Measurements from ENCODE around the gene LILRB5.
"Not testable (repeated sequence)": the region's sequence is repeated elsewhere in the genome, so short reads cannot be mapped to it uniquely, and the experiment has no call there.

The LILRB5 gene

GRCh38 chr19:54216869-54217268 is 40.2 kb downstream of the LILRB5 start:
- no peak for FAIRE-seq
- TF ChIP-seq POLR2A (IDR thresholded peaks at IDR 0.05; ENCODE audit: low read depth, low read length): no peak
- no peak for DNase-seq (ENCODE audit: insufficient read length, low spot score)

- FAIRE-seq: not testable (repeated sequence)
Observed at GRCh38 chr19:54214734-54215133, 42.3 kb downstream of the LILRB5 start.

GRCh38 chr19:54214217-54214616 is 42.9 kb downstream of the LILRB5 start:
- DNase-seq (ENCODE audit: insufficient read length, low spot score); FAIRE-seq: not testable (repeated sequence)

More at GRCh38 chr19:54214734-54215133, 42.3 kb downstream of the LILRB5 start:
- DNase-seq (ENCODE audit: insufficient read length, low spot score): not testable (repeated sequence)

- no peak for FAIRE-seq
- TF ChIP-seq POLR2A (IDR thresholded peaks at IDR 0.05; ENCODE audit: low read depth, low read length): no peak
- DNase-seq (ENCODE audit: insufficient read length, low spot score): no peak
Observed at GRCh38 chr19:54211235-54211634, 45.8 kb downstream of the LILRB5 start.

GRCh38 chr19:54209811-54210494 is 47.1 kb downstream of the LILRB5 start:
- DNase-seq (ENCODE audit: insufficient read length, low spot score): peak; percentile 98
- FAIRE-seq: peak; percentile 73
- no peak for TF ChIP-seq POLR2A (IDR thresholded peaks at IDR 0.05; ENCODE audit: low read depth, low read length)

- peak; percentile 17; the same call in 1 of the 2 replicates for TF ChIP-seq POLR2A (IDR thresholded peaks at IDR 0.05; ENCODE audit: low read depth, low read length)
- FAIRE-seq: no peak
- peak; percentile 53 for DNase-seq (ENCODE audit: insufficient read length, low spot score)
Observed at GRCh38 chr19:54209058-54209810, 47.8 kb downstream of the LILRB5 start.

- no peak for TF ChIP-seq POLR2A (IDR thresholded peaks at IDR 0.05; ENCODE audit: low read depth, low read length)
- no peak for FAIRE-seq
- no peak for DNase-seq (ENCODE audit: insufficient read length, low spot score)
Observed at GRCh38 chr19:54208784-54209057, 48.4 kb downstream of the LILRB5 start.

GRCh38 chr19:54207983-54208783 is 48.9 kb downstream of the LILRB5 start:
- TF ChIP-seq POLR2A (IDR thresholded peaks at IDR 0.05; ENCODE audit: low read depth, low read length): no peak
- DNase-seq (ENCODE audit: insufficient read length, low spot score): no peak
- no peak for FAIRE-seq

GRCh38 chr19:54207676-54207982 is 49.4 kb downstream of the LILRB5 start:
- no peak for TF ChIP-seq POLR2A (IDR thresholded peaks at IDR 0.05; ENCODE audit: low read depth, low read length)
- DNase-seq (ENCODE audit: insufficient read length, low spot score) (no peak), FAIRE-seq (no peak)

GRCh38 chr19:54207193-54207592 is 49.9 kb downstream of the LILRB5 start:
- DNase-seq (ENCODE audit: insufficient read length, low spot score); FAIRE-seq: not testable (repeated sequence)

- DNase-seq (ENCODE audit: insufficient read length, low spot score) (no peak), FAIRE-seq (no peak)
- TF ChIP-seq POLR2A (IDR thresholded peaks at IDR 0.05; ENCODE audit: low read depth, low read length): no peak
Observed at GRCh38 chr19:54206831-54207177, 50.3 kb downstream of the LILRB5 start.

GRCh38 chr19:54206030-54206830 is 50.8 kb downstream of the LILRB5 start:
- FAIRE-seq: no peak
- no peak for DNase-seq (ENCODE audit: insufficient read length, low spot score)
- TF ChIP-seq POLR2A (IDR thresholded peaks at IDR 0.05; ENCODE audit: low read depth, low read length): no peak

GRCh38 chr19:54204767-54205468 is 52.2 kb downstream of the LILRB5 start:
- no peak for DNase-seq (ENCODE audit: insufficient read length, low spot score)
- no peak for FAIRE-seq
- no peak for TF ChIP-seq POLR2A (IDR thresholded peaks at IDR 0.05; ENCODE audit: low read depth, low read length)

Data from H54 (cell line).